DOHH2 (cell line): ENCODE measurements around the gene TAF11L14.
"Not testable (repeated sequence)": the region's sequence is repeated elsewhere in the genome, so short reads cannot be mapped to it uniquely, and the experiment has no call there.

Experiments
- H3F3A ChIP-seq: fragments of 200-600 bp; sonication (generic), shearing (Covaris generic); 2 replicates; pipeline ENCODE4 v1.6.0; 2016; ENCODE audit warnings: antibody characterized with exemption, mild to moderate bottlenecking; ENCODE audit not compliant: control insufficient read depth, insufficient read depth
- H3K27ac ChIP-seq: fragments of 200-600 bp; sonication (generic); 2 replicates; pipeline ENCODE4 v1.5.1; 2014; ENCODE audit warnings: low read depth, mild to moderate bottlenecking, low read length, moderate library complexity
- H3K27me3 ChIP-seq: fragments of 200-600 bp; sonication (generic); 2 replicates; pipeline ENCODE4 v1.6.1; 2014; ENCODE audit warnings: mild to moderate bottlenecking, low read length, mixed read lengths; ENCODE audit not compliant: control insufficient read depth
- H3K36me3 ChIP-seq: fragments of 200-600 bp; sonication (generic); 2 replicates; pipeline ENCODE4 v1.6.1; 2014; ENCODE audit warnings: mild to moderate bottlenecking, low read length, moderate library complexity, mixed read lengths; ENCODE audit not compliant: control insufficient read depth
- H3K4me1 ChIP-seq: fragments of 200-600 bp; sonication (generic); 2 replicates; pipeline ENCODE4 v1.6.1; 2014; ENCODE audit warnings: mild to moderate bottlenecking, low read length, mixed read lengths; ENCODE audit not compliant: control insufficient read depth
- H3K4me2 ChIP-seq: fragments of 200-600 bp; sonication (generic); 2 replicates; pipeline ENCODE4 v1.6.0; 2014; ENCODE audit warnings: mild to moderate bottlenecking, low read length, moderate library complexity
- H3K4me3 ChIP-seq: fragments of 200-600 bp; sonication (generic); 2 replicates; pipeline ENCODE4 v1.5.1; 2014; ENCODE audit warnings: mild to moderate bottlenecking, low read length, mixed read lengths
- H3K79me2 ChIP-seq: fragments of 200-600 bp; sonication (generic); 2 replicates; pipeline ENCODE4 v1.6.1; 2014; ENCODE audit warnings: mild to moderate bottlenecking, low read length, mixed read lengths; ENCODE audit not compliant: control insufficient read depth
- H3K9me2 ChIP-seq: fragments of 200-600 bp; sonication (generic); replicated peaks from 2 replicates; pipeline ENCODE4 v1.6.1; 2014; ENCODE audit warnings: mild to moderate bottlenecking, low read length, mixed read lengths; ENCODE audit not compliant: control insufficient read depth
- H3K9me3 ChIP-seq: fragments of 200-600 bp; sonication (generic); 2 replicates; pipeline ENCODE4 v1.6.1; 2014; ENCODE audit warnings: antibody characterized with exemption, low read length, mixed read lengths; ENCODE audit not compliant: control insufficient read depth, insufficient read depth
- H4K20me1 ChIP-seq: fragments of 200-600 bp; sonication (generic); 2 replicates; pipeline ENCODE4 v1.6.0; 2014; ENCODE audit warnings: low read depth, mild to moderate bottlenecking, antibody characterized with exemption, low read length, moderate library complexity; ENCODE audit not compliant: control insufficient read depth, insufficient read depth
- EZH2phosphoT487 ChIP-seq: fragments of 200-600 bp; sonication (generic); IDR thresholded peaks from 2 replicates; pipeline ENCODE4 v1.6.1; 2017; ENCODE audit warnings: borderline replicate concordance, mild to moderate bottlenecking, antibody characterized with exemption, low read length, moderate library complexity, mixed read lengths
- TF ChIP-seq, protein P1 (sequence below): fragments of 200-600 bp; sonication (generic); IDR thresholded peaks from one replicate; pipeline ENCODE4 v1.5.1; 2014; ENCODE audit warnings: antibody characterized with exemption, mild to moderate bottlenecking, low read depth, low read length; ENCODE audit not compliant: poor library complexity, severe bottlenecking

TAF11L14 gene

GRCh38 chr5:17604951-17605350, 29.3 kb upstream of the TAF11L14 start:
- H3F3A ChIP-seq: no peaks in the 10 kb centered on the region
- TF ChIP-seq, protein P1, sequence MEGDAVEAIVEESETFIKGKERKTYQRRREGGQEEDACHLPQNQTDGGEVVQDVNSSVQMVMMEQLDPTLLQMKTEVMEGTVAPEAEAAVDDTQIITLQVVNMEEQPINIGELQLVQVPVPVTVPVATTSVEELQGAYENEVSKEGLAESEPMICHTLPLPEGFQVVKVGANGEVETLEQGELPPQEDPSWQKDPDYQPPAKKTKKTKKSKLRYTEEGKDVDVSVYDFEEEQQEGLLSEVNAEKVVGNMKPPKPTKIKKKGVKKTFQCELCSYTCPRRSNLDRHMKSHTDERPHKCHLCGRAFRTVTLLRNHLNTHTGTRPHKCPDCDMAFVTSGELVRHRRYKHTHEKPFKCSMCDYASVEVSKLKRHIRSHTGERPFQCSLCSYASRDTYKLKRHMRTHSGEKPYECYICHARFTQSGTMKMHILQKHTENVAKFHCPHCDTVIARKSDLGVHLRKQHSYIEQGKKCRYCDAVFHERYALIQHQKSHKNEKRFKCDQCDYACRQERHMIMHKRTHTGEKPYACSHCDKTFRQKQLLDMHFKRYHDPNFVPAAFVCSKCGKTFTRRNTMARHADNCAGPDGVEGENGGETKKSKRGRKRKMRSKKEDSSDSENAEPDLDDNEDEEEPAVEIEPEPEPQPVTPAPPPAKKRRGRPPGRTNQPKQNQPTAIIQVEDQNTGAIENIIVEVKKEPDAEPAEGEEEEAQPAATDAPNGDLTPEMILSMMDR: no peak
- no peak for TF ChIP-seq EZH2phosphoT487
- no peak overlapping the region for H3K4me2 ChIP-seq
- H4K20me1 ChIP-seq: no peaks in the 10 kb centered on the region
- H3K9me2 ChIP-seq: no peaks in the 10 kb centered on the region
- H3K27ac ChIP-seq: no peak overlapping the region
- H3K79me2 ChIP-seq: no peaks in the 10 kb centered on the region
- H3K4me3 ChIP-seq: no peak overlapping the region
- no peaks in the 10 kb centered on the region for H3K27me3 ChIP-seq
- H3K9me3 ChIP-seq: no peaks in the 10 kb centered on the region
- H3K36me3 ChIP-seq: no peaks in the 10 kb centered on the region
- H3K4me1 ChIP-seq: no peaks in the 10 kb centered on the region

- not testable (repeated sequence) for H3K4me3 ChIP-seq, H3K9me2 ChIP-seq, H3K4me2 ChIP-seq, H3K27me3 ChIP-seq, H4K20me1 ChIP-seq, H3K36me3 ChIP-seq, H3K4me1 ChIP-seq, H3K79me2 ChIP-seq, H3K27ac ChIP-seq, H3K9me3 ChIP-seq, H3F3A ChIP-seq
Measured at GRCh38 chr5:17607461-17607860, 26.8 kb upstream of the TAF11L14 start.

GRCh38 chr5:17610092-17610491, 24.2 kb upstream of the TAF11L14 start, which contains the start of gene TAF11L12:
TAF11L12 (plus strand) TSS chr5:17610392.
- H3K9me3 ChIP-seq, H3K9me2 ChIP-seq, H3K4me3 ChIP-seq, H3K27me3 ChIP-seq, H3K79me2 ChIP-seq, H3K27ac ChIP-seq, H3K4me1 ChIP-seq, H3K4me2 ChIP-seq, H3F3A ChIP-seq, H4K20me1 ChIP-seq, H3K36me3 ChIP-seq: not testable (repeated sequence)

- H3F3A ChIP-seq: no peaks in the 10 kb centered on the region
- no peak for TF ChIP-seq EZH2phosphoT487
- TF ChIP-seq, protein P1: no peak
- H3K79me2 ChIP-seq: no peaks in the 10 kb centered on the region
- no peaks in the 10 kb centered on the region for H3K9me3 ChIP-seq
- H3K4me3 ChIP-seq: no peak overlapping the region
- H3K4me1 ChIP-seq: no peaks in the 10 kb centered on the region
- H3K4me2 ChIP-seq: no peak overlapping the region
- no peaks in the 10 kb centered on the region for H4K20me1 ChIP-seq
- no peaks in the 10 kb centered on the region for H3K27me3 ChIP-seq
- H3K9me2 ChIP-seq: no peaks in the 10 kb centered on the region
- no peak overlapping the region for H3K27ac ChIP-seq
- no peaks in the 10 kb centered on the region for H3K36me3 ChIP-seq
Measured at GRCh38 chr5:17614872-17615605, 19.2 kb upstream of the TAF11L14 start.
